Measurements from ENCODE around the gene ABL1. TPM values are rescaled to one million over a fixed set of nuclear protein-coding genes. Genes with fewer than 3 reads are reported as not detected.

The ABL1 gene
- total and polyA plus RNA-seq, 10 donors: 9.7 to 76.7 (median 42.2) TPM

DNA sequence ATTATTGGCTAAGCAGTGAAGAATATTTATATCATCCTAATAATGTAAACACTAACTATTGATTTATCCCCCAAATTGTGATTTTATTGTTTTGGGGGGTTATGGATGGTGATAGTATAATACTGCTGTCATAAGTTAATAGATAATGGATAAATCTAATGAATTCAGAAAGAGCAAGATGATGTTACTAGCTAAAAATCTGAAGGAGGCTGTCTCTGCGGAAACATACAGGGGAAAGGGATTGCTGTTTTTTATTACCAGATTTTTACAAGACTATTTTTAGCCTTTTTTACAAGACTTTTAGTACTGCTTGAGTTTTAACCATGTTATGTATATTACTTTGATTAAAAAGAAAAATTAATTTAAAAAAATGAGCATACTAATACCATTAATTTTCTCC is 5.3 kb upstream of the ABL1 start:
- H3K9me3 ChIP-seq: peaks cover 0 to 10% (median 8%) of the 10 kb centered on the region in 8 donors
- whole genome bisulfite sequencing, 5 donors: 84 to 100% (median 98%) methylated on average over 1 of the region's 1 CpG
- H3K27me3 ChIP-seq (replicated peaks in 1 of 7): no peaks in the 10 kb centered on the region
- peaks cover 11 to 34% (median 22%) of the 10 kb centered on the region in 6 donors for H3K4me1 ChIP-seq
- H3K36me3 ChIP-seq: no peaks in the 10 kb centered on the region
- DNase-seq: no peak
- no peak overlapping the region for H3K27ac ChIP-seq
- intact Hi-C loops (cut with DNase I; ENCODE audit: low total_unique reads): no loop called here
- TF ChIP-seq, protein P1, sequence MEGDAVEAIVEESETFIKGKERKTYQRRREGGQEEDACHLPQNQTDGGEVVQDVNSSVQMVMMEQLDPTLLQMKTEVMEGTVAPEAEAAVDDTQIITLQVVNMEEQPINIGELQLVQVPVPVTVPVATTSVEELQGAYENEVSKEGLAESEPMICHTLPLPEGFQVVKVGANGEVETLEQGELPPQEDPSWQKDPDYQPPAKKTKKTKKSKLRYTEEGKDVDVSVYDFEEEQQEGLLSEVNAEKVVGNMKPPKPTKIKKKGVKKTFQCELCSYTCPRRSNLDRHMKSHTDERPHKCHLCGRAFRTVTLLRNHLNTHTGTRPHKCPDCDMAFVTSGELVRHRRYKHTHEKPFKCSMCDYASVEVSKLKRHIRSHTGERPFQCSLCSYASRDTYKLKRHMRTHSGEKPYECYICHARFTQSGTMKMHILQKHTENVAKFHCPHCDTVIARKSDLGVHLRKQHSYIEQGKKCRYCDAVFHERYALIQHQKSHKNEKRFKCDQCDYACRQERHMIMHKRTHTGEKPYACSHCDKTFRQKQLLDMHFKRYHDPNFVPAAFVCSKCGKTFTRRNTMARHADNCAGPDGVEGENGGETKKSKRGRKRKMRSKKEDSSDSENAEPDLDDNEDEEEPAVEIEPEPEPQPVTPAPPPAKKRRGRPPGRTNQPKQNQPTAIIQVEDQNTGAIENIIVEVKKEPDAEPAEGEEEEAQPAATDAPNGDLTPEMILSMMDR (IDR thresholded peaks at IDR 0.05 in 8 of 11, conservative IDR thresholded peaks at IDR 0.05 in 3 of 11): no peak
- TF ChIP-seq POLR2A (IDR thresholded peaks at IDR 0.05) (no peak), POLR2AphosphoS5 (IDR thresholded peaks at IDR 0.05) (no peak)
- no peak overlapping the region for H3K4me3 ChIP-seq

GRCh38 chr9:130830231-130830760 is 4.8 kb upstream of the ABL1 start:
- no peak overlapping the region for H3K4me3 ChIP-seq
- H3K27ac ChIP-seq: no peak overlapping the region
- no peaks in the 10 kb centered on the region for H3K27me3 ChIP-seq (replicated peaks in 1 of 7)
- H3K9me3 ChIP-seq: peaks cover 0 to 10% (median 8%) of the 10 kb centered on the region in 8 donors
- no peaks in the 10 kb centered on the region for H3K36me3 ChIP-seq
- intact Hi-C loops (cut with DNase I; ENCODE audit: low total_unique reads): no loop called here
- H3K4me1 ChIP-seq: peaks cover 11 to 31% (median 20%) of the 10 kb centered on the region in 6 donors
- no peak for TF ChIP-seq POLR2AphosphoS5 (IDR thresholded peaks at IDR 0.05)
- TF ChIP-seq POLR2A (IDR thresholded peaks at IDR 0.05): no peak
- TF ChIP-seq, protein P1 (IDR thresholded peaks at IDR 0.05 in 8 of 11, conservative IDR thresholded peaks at IDR 0.05 in 3 of 11): no peak
- 81 to 96% (median 90%) methylated on average over 3 of the region's 3 CpGs for WGBS, 5 donors
- DNase-seq: no peak

- H3K4me1 ChIP-seq: peaks cover 8 to 30% (median 21%) of the 10 kb centered on the region in 6 donors
- TF ChIP-seq POLR2A (IDR thresholded peaks at IDR 0.05) (no peak), POLR2AphosphoS5 (IDR thresholded peaks at IDR 0.05) (no peak)
- TF ChIP-seq, protein P1 (IDR thresholded peaks at IDR 0.05 in 8 of 11, conservative IDR thresholded peaks at IDR 0.05 in 3 of 11): no peak
- no peak for DNase-seq
- H3K4me3 ChIP-seq: no peak overlapping the region
- no peaks in the 10 kb centered on the region for H3K27me3 ChIP-seq (replicated peaks in 1 of 7)
- peaks cover 0 to 10% (median 8%) of the 10 kb centered on the region in 8 donors for H3K9me3 ChIP-seq
- intact Hi-C loops (cut with DNase I; ENCODE audit: low total_unique reads): no loop called here
- no peak overlapping the region for H3K27ac ChIP-seq
- no peaks in the 10 kb centered on the region for H3K36me3 ChIP-seq
These were observed 4.0 kb upstream of the ABL1 start for GRCh38 chr9:130831077-130831476.

GRCh38 chr9:130833031-130833990 is 1.7 kb upstream of the ABL1 start:
- H3K36me3 ChIP-seq: no peaks in the 10 kb centered on the region
- intact Hi-C loops (cut with DNase I; ENCODE audit: low total_unique reads): no loop called here
- DNase-seq: no peak
- 87 to 93% (median 90%) methylated on average over 8 of the region's 8 CpGs for WGBS, 5 donors
- peak overlapping the region in 4 of 8 donors; percentile 84 to 89 (median 86) for H3K27ac ChIP-seq
- H3K4me1 ChIP-seq: peaks cover 15 to 51% (median 40%) of the 10 kb centered on the region in 6 donors
- H3K9me3 ChIP-seq: peaks cover 0 to 9% (median 8%) of the 10 kb centered on the region in 8 donors
- H3K4me3 ChIP-seq: peak overlapping the region in 1 of 8 donors; percentile 93
- H3K27me3 ChIP-seq (replicated peaks in 1 of 7): no peaks in the 10 kb centered on the region
- no peak for TF ChIP-seq POLR2A (IDR thresholded peaks at IDR 0.05)
- TF ChIP-seq POLR2AphosphoS5 (IDR thresholded peaks at IDR 0.05): no peak
- TF ChIP-seq, protein P1 (IDR thresholded peaks at IDR 0.05 in 8 of 11, conservative IDR thresholded peaks at IDR 0.05 in 3 of 11): no peak
